Epithelial cell of proximal tubule (primary cell): ENCODE data around the gene SUMF2. TPM values are rescaled to one million over a fixed set of nuclear protein-coding genes. Genes with fewer than 3 reads are reported as not detected.
"Not testable (repeated sequence)": the region's sequence is repeated elsewhere in the genome, so short reads cannot be mapped to it uniquely, and the experiment has no call there.

Source experiments
- DNase-seq: peaks from one replicate; pipeline ENCODE4 v3.0.0-alpha.2; 2011; ENCODE audit warnings: low read depth
- H3K4me3 ChIP-seq: 2 replicates; pipeline ENCODE4 v1.5.1; 2011; ENCODE audit warnings: low read depth, mild to moderate bottlenecking, low read length
- total RNA-seq: library from RNA; depleted of rRNA; stranded (reverse); fragments of >200 nt; gene quantifications from 2 replicates; pipeline ENCODE4 v1.2.3, GENCODE V29; 2015
- TF ChIP-seq, protein P1 (sequence below): conservative IDR thresholded peaks from 2 replicates; pipeline ENCODE4 v1.5.1; 2012; ENCODE audit warnings: low read depth, mild to moderate bottlenecking, low read length

SUMF2 gene
- total RNA-seq, 1 donor from 2014 or later = 72.1 TPM

DNA sequence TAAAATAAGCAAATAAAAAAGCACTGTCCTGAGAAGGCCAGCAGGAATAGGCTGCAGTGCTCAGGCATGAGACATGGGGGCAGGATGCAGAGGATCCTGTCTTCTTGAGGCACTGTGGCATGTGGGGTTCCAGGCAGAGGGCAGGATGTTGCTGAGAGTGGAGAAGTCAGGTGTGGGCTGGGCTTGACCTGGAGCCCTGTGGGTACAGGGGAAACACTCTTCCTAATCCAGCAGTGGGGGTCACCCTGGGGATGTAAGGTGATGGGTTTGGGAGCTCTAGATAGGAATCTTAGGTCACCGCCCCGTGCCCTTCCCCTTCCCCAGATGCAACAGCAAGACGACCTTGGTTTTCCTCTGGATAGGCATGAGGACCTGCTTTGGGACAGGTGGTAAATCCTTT, 13.6 kb downstream of the SUMF2 start:
- DNase-seq = no peak

DNA sequence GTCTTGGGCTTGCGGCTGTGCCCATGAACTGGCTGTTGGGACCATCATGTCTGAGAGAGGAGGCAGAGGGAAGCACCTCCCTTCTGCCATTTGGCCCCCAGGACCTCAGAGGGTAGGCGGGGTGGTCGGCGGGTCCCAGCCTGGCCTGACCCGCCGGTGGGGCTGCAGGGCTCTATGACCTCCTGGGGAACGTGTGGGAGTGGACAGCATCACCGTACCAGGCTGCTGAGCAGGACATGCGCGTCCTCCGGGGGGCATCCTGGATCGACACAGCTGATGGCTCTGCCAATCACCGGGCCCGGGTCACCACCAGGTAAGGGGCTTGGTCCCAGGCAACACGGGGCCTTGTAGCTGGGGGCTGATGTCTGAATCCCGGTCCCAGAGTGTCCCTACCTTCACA, 14.1 kb downstream of the SUMF2 start:
- TF ChIP-seq, protein P1, sequence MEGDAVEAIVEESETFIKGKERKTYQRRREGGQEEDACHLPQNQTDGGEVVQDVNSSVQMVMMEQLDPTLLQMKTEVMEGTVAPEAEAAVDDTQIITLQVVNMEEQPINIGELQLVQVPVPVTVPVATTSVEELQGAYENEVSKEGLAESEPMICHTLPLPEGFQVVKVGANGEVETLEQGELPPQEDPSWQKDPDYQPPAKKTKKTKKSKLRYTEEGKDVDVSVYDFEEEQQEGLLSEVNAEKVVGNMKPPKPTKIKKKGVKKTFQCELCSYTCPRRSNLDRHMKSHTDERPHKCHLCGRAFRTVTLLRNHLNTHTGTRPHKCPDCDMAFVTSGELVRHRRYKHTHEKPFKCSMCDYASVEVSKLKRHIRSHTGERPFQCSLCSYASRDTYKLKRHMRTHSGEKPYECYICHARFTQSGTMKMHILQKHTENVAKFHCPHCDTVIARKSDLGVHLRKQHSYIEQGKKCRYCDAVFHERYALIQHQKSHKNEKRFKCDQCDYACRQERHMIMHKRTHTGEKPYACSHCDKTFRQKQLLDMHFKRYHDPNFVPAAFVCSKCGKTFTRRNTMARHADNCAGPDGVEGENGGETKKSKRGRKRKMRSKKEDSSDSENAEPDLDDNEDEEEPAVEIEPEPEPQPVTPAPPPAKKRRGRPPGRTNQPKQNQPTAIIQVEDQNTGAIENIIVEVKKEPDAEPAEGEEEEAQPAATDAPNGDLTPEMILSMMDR = no peak
- DNase-seq = no peak
- H3K4me3 ChIP-seq = no peak overlapping the region

More for the DNA sequence above, 13.6 kb downstream of the SUMF2 start:
- TF ChIP-seq, protein P1 = no peak
- H3K4me3 ChIP-seq = no peak overlapping the region

DNA sequence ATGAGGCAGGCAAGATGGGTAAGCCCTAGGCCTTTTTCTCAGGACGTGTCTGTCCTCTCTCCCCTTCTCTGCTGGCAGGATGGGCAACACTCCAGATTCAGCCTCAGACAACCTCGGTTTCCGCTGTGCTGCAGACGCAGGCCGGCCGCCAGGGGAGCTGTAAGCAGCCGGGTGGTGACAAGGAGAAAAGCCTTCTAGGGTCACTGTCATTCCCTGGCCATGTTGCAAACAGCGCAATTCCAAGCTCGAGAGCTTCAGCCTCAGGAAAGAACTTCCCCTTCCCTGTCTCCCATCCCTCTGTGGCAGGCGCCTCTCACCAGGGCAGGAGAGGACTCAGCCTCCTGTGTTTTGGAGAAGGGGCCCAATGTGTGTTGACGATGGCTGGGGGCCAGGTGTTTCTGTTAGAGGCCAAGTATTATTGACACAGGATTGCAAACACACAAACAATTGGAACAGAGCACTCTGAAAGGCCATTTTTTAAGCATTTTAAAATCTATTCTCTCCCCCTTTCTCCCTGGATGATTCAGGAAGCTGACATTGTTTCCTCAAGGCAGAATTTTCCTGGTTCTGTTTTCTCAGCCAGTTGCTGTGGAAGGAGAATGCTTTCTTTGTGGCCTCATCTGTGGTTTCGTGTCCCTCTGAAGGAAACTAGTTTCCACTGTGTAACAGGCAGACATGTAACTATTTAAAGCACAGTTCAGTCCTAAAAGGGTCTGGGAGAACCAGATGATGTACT, 15.5 kb downstream of the SUMF2 start:
- DNase-seq = no peak

DNA sequence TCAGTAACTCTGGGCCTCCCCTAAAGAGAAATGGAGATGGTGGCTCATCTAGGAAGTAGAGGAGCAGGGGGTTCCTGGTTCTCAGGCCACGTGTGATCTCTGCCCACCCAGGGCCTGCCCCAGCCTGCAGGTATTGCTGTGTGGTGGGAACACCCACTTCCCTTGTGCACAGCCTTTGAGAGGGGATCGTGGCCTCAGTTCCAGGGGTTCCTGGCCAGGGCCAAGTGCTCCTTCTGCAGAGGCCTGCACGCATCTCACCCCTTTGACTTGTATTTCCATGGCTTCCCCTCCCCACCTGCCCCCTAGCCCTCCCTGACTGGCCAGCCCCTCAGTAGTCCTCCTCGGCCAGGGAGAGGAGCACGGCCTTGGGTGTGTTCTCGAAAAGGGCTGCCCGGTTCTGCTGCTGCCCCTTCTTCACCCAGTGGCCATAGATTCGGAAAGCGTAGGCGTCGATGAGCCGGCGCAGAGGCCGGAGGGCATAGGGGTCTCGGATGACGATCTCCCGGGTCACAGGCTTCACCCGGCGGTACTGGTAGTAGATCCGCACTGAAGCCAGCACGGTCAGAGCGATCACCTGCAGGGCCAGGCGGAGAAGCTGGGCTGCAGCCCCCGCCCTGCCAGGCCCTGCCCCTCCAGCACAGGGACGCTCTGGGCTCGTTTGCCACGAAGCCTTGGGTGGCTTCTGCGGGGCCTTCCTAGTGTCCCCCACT, 16.8 kb downstream of the SUMF2 start:
- not testable (repeated sequence) for DNase-seq

More for the DNA sequence above, 15.5 kb downstream of the SUMF2 start:
- TF ChIP-seq, protein P1 = no peak
- H3K4me3 ChIP-seq = no peak overlapping the region

DNA sequence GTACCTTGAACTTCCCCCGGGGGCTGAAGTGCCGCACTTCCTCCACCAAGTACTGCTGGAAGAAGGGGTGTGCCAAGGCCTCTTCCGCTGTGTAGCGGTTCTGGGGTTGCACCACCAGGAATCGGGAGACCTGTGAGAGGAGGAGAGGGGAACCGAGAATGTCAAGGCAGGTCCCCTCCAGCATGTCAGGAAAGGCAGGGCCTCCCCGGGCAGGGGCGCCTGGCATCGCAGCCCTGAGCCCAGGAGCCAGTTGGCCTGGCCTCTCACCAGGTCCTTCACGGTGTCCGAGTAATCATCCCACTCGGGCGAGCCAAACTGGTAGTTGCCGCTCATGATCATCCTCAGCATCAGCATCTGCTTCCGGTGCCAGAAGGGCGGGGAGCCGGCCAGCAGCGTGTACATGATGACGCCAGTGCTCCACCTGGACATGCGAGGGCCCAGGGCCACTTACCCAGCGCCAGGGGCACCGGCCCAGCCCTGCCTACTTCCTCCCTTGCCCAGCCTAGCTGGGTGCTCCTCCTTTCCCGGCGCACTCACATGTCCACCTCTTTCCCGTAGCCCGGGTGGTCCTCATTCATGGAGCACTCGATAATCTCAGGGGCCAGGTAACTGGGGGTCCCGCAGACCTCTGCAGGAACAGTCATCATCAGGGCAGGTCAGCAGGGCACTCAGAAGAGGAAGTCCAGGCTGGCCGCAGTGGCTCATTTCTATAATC, 17.7 kb downstream of the SUMF2 start:
- no peak overlapping the region for H3K4me3 ChIP-seq
- TF ChIP-seq, protein P1 = no peak
- no peak for DNase-seq

More for the DNA sequence above, 16.8 kb downstream of the SUMF2 start:
- H3K4me3 ChIP-seq = not testable (repeated sequence)

DNA sequence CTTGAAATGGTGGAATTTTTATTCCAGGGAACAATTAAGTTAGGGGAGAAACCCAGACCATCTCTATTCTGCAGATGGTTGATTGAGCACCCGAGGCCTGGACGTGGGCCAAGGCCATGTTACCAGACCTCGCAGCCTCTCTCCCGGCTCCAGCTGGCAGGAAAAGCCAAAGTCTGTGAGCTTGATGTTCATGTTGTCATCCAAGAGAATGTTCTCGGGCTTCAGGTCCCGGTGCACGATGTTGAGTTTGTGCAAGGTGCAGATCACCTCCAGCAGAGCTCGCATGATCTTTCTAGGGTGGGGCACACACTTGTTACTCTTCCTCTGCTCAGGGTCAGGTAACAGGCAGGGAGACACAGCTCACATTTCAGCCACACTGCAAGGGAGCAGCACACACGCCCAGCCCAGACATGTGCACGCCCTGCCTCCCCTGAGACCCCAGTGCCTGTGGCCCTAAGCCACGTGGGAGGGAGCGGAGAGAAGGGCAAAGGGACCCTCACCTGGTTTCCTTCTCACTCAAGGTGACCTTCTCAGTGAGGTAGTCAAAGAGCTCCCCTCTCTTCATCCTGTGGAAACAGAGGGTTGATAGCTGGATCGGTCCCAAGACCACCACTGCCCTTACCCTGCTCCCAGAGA, 19.2 kb downstream of the SUMF2 start:
- DNase-seq = no peak
- TF ChIP-seq, protein P1 = no peak
- H3K4me3 ChIP-seq = no peak overlapping the region

DNA sequence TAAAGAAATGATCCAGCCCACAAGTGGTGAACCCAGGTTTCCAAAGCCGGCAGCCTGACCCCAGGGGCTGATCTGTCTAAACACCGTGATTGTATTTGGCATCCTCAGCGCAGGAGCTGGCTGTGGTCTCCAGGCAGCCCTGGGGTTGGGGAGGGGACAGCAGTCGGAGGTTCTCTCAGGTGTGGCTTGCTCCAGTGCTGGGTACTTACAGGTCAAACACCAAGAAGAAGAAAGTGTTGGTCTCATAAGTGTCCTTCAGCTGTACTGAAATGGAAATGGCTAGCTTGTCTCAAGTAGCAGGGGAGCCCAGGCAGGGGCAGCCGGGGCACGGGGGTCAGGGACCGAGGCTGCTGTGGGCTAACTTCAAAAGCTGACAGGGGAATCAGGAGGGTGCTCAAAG, 22.7 kb downstream of the SUMF2 start:
- no peak for DNase-seq
- TF ChIP-seq, protein P1 = no peak
- no peak overlapping the region for H3K4me3 ChIP-seq
